Loucy (cell line): ENCODE data around the gene WDR64.

ENCODE experiments used
- H2AFZ ChIP-seq: fragments of 200-600 bp; sonication (generic); 2 replicates; pipeline ENCODE4 v1.6.0; 2016; ENCODE audit warnings: antibody characterized with exemption, mild to moderate bottlenecking, low read length, moderate library complexity
- H3F3A ChIP-seq: fragments of 200-600 bp; 2 replicates; pipeline ENCODE4 v1.6.0; 2016; ENCODE audit warnings: antibody characterized with exemption, low read depth, mild to moderate bottlenecking
- H3K27me3 ChIP-seq: fragments of 200-600 bp; sonication (generic); 2 replicates; pipeline ENCODE4 v1.6.1; 2014; ENCODE audit warnings: low read length, mild to moderate bottlenecking; ENCODE audit not compliant: insufficient read depth, poor library complexity, severe bottlenecking
- H3K36me3 ChIP-seq: fragments of 200-600 bp; sonication (generic); 2 replicates; pipeline ENCODE4 v1.6.1; 2016; ENCODE audit warnings: low read length; ENCODE audit not compliant: insufficient read depth
- H3K4me1 ChIP-seq: fragments of 200-600 bp; sonication (generic); 2 replicates; pipeline ENCODE4 v1.5.1; 2014; ENCODE audit warnings: low read length, mild to moderate bottlenecking; ENCODE audit not compliant: insufficient read depth, poor library complexity, severe bottlenecking
- H3K4me2 ChIP-seq: fragments of 200-600 bp; sonication (generic); 2 replicates; pipeline ENCODE4 v1.6.0; 2014; ENCODE audit warnings: antibody characterized with exemption, low read length, low read depth, mild to moderate bottlenecking; ENCODE audit not compliant: poor library complexity, severe bottlenecking
- H3K4me3 ChIP-seq: fragments of 200-600 bp; sonication (generic); 2 replicates; pipeline ENCODE4 v1.5.1; 2014; ENCODE audit warnings: low read length, mild to moderate bottlenecking, mixed read lengths; ENCODE audit not compliant: poor library complexity, severe bottlenecking
- H3K79me2 ChIP-seq: fragments of 200-600 bp; sonication (generic); 2 replicates; pipeline ENCODE4 v1.6.1; 2014; ENCODE audit warnings: low read length; ENCODE audit not compliant: insufficient read depth
- H3K9ac ChIP-seq: fragments of 200-600 bp; sonication (generic); 2 replicates; pipeline ENCODE4 v1.6.0; 2014; ENCODE audit warnings: mild to moderate bottlenecking, low read depth, low read length, moderate library complexity; ENCODE audit not compliant: poor library complexity, severe bottlenecking
- H3K9me2 ChIP-seq: fragments of 200-600 bp; sonication (generic); replicated peaks from 2 replicates; pipeline ENCODE4 v1.6.1; 2016; ENCODE audit warnings: low read depth, low read length, mixed read lengths
- H3K9me3 ChIP-seq: fragments of 200-600 bp; sonication (generic); 2 replicates; pipeline ENCODE4 v1.6.1; 2014; ENCODE audit warnings: mild to moderate bottlenecking, antibody characterized with exemption, low read length, low read depth; ENCODE audit not compliant: insufficient read depth
- H4K20me1 ChIP-seq: fragments of 200-600 bp; sonication (generic); 2 replicates; pipeline ENCODE4 v1.6.0; 2014; ENCODE audit warnings: antibody characterized with exemption, low read length, mild to moderate bottlenecking; ENCODE audit not compliant: insufficient read depth, poor library complexity, severe bottlenecking
- CTCF ChIP-seq: fragments of 200-600 bp; sonication (generic); conservative IDR thresholded peaks from 2 replicates; pipeline ENCODE4 v1.5.1; 2014; ENCODE audit warnings: mild to moderate bottlenecking, antibody characterized with exemption, low read length
- EZH2phosphoT487 ChIP-seq: fragments of 200-600 bp; IDR thresholded peaks from 2 replicates; pipeline ENCODE4 v1.6.1; 2018; ENCODE audit warnings: antibody characterized with exemption, mild to moderate bottlenecking, moderate library complexity, borderline replicate concordance

The WDR64 gene

GRCh38 chr1:241821363-241821762 is 169.3 kb downstream of the WDR64 start:
- Histone ChIP-seq H3K4me3 (no peak overlapping the region), H3K4me1 (no peaks in the 10 kb centered on the region), H3K79me2 (no peaks in the 10 kb centered on the region), H3K9ac (no peak overlapping the region), H3K9me2 (no peaks in the 10 kb centered on the region), H3K4me2 (no peak overlapping the region), H4K20me1 (no peaks in the 10 kb centered on the region), H3K27me3 (no peaks in the 10 kb centered on the region), H3F3A (no peaks in the 10 kb centered on the region), H2AFZ (no peak overlapping the region), H3K36me3 (no peaks in the 10 kb centered on the region), H3K9me3 (no peaks in the 10 kb centered on the region)
- TF ChIP-seq CTCF (no peak), EZH2phosphoT487 (no peak)

- TF ChIP-seq CTCF (no peak), EZH2phosphoT487 (no peak)
- no peaks in the 10 kb centered on the region for H4K20me1 ChIP-seq
- no peaks in the 10 kb centered on the region for H3K36me3 ChIP-seq
- no peak overlapping the region for H3K4me2 ChIP-seq
- H3K9ac ChIP-seq: no peak overlapping the region
- H3K4me3 ChIP-seq: no peak overlapping the region
- H3K9me2 ChIP-seq: no peaks in the 10 kb centered on the region
- no peaks in the 10 kb centered on the region for H3K79me2 ChIP-seq
- H3K27me3 ChIP-seq: no peaks in the 10 kb centered on the region
- H3F3A ChIP-seq: no peaks in the 10 kb centered on the region
- no peak overlapping the region for H2AFZ ChIP-seq
- H3K9me3 ChIP-seq: no peaks in the 10 kb centered on the region
- H3K4me1 ChIP-seq: no peaks in the 10 kb centered on the region
Observed at GRCh38 chr1:241822846-241823245, 170.8 kb downstream of the WDR64 start.

- Histone ChIP-seq H3K4me2 (no peak overlapping the region), H3K9me3 (no peaks in the 10 kb centered on the region), H3K4me3 (no peak overlapping the region), H3K9ac (no peak overlapping the region), H3K9me2 (no peaks in the 10 kb centered on the region), H3K27me3 (no peaks in the 10 kb centered on the region), H3K36me3 (no peaks in the 10 kb centered on the region), H3F3A (no peaks in the 10 kb centered on the region), H4K20me1 (no peaks in the 10 kb centered on the region), H3K4me1 (no peaks in the 10 kb centered on the region), H3K79me2 (no peaks in the 10 kb centered on the region), H2AFZ (no peak overlapping the region; the same call in 1 of the 2 replicates)
- TF ChIP-seq EZH2phosphoT487 (no peak), CTCF (no peak)
Observed at GRCh38 chr1:241823925-241824324, 171.8 kb downstream of the WDR64 start.
